Epithelial cell of proximal tubule (primary cell): ENCODE data around the gene PRRT4. TPM values are rescaled to one million over a fixed set of nuclear protein-coding genes. Genes with fewer than 3 reads are reported as not detected.

ENCODE experiments used
- DNase-seq: peaks from one replicate; pipeline ENCODE4 v3.0.0-alpha.2; 2011; ENCODE audit warnings: low read depth
- H3K4me3 ChIP-seq: 2 replicates; pipeline ENCODE4 v1.5.1; 2011; ENCODE audit warnings: low read depth, mild to moderate bottlenecking, low read length
- CTCF ChIP-seq: conservative IDR thresholded peaks from 2 replicates; pipeline ENCODE4 v1.5.1; 2012; ENCODE audit warnings: low read depth, mild to moderate bottlenecking, low read length
- total RNA-seq: library from RNA; depleted of rRNA; stranded (reverse); fragments of >200 nt; gene quantifications from 2 replicates; pipeline ENCODE4 v1.2.3, GENCODE V29; 2015

The PRRT4 gene
- total RNA-seq, 1 donor from 2014 or later: 1.3 TPM

DNA sequence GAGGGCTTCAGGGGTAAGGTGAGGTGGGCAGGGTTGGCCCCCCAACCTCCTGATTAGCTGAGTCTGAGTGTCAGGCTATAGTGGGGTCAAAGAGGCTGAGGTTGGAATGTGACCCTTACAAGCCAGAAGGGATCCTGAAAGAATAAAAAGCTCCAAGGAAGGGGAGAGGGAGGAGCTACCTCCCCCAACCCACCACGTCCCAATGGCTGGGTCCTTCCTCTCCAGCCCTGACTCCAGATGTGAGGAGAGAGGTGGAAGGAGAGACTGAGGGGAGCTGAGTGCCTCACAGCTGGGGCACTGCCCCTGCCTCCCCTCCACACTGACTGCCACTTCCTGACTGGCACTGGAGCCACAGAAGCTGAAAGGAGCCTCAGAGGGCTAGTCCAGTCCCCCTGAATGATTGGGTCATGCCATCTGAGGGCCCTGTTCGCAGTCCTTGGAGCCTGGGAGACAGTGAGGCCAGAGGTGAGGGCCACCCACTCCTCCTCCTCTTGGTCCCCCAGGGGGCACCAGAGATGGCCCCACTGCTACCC lies 27.7 kb upstream of the PRRT4 start:
- H3K4me3 ChIP-seq: no peak overlapping the region
- no peak for TF ChIP-seq CTCF
- no peak for DNase-seq

GRCh38 chr7:128388145-128388485 lies 26.6 kb upstream of the PRRT4 start:
- no peak for DNase-seq
- no peak overlapping the region for H3K4me3 ChIP-seq
- TF ChIP-seq CTCF: no peak

DNA sequence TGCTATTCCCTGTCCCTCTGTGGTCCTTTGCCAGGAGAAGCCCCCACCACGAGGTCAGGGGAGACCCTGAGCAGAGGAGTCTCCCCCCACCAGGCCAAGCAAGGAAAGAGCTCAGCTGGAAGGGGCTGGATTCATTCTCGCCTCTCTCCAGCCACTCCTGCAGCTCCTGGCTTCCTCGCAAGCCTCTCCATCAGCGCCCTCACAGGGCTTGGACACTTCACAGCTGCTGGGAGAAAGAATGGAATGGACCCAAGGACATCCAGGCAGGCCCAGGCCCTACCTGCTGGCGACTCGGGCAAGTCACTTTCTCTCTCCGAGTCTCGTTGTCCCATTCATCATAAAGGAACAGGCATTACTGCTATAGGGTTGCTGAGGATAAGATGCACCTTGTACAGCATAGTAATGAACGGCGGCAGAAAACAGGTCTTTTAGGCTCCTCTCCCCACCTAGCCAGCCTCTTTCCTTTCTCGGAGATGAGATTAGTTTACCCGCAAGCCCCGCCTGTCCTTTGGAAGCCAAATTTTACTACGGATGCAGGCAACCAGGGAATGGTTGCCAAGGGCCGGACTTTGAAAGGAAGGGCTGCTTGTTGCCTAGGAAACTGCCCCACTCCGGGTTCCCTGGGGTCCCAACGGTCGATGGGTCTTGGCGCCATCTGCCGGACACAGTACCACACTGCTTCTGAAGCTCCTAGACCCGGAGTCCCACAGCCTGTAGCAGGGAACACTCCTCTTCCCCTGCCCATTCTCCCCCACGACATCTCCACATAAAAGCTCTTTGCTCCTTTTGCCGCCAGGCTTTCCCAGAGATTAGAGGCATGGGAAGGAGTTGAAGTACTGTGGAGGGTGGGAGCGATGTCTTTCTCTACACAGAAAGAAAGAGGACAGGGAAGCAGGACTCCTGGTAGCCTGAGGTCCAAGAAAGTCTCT lies 26.0 kb upstream of the PRRT4 start:
- no peak for DNase-seq
- TF ChIP-seq CTCF: peak; percentile 92
- H3K4me3 ChIP-seq: no peak overlapping the region

DNA sequence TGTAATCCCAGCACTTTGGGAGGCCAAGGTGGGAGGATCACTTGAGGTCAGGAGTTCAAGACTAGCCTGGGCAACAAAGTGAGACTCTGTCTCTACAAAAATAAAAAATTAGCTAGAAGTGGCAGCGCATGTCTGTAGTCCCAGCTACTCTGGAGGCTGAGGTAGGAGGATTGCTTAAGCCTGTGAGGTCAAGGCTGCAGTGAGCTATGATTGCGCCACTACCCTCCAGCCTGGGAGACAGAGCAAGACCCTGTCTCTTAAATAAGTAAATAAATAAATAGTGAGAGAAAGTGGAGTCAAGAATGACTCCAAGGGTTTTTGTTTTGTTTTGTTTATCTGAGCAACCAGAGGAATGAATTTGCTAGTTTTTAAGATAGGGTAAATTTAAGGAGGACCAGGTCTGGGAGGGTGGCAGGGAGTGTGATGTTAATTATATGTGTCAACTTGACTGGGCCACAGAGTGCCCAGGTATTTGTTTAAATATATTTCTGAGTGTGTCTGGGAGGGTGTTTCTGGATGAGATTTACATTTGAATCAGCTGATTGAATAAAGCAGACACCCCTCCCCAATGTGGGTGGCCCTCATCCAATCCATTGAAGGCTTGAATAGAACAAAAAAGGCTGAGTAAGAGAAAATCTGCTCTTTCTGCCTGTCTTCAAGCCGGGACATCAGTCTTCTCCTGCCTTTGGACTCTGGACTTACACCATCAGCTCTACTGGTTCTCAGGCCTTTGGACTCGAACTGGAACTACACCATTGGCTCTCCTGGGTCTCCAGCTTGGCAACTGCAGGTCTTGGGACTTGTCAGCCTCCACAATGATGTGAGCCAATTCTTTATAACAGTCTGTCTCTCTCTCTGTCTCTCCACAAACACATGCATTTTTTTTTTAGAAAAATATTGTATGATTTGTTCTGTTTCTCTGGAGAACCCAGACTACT lies 24.8 kb upstream of the PRRT4 start:
- no peak for TF ChIP-seq CTCF
- DNase-seq: no peak
- H3K4me3 ChIP-seq: no peak overlapping the region

GRCh38 chr7:128384726-128385125 lies 23.2 kb upstream of the PRRT4 start:
- no peak overlapping the region for H3K4me3 ChIP-seq
- DNase-seq: no peak
- TF ChIP-seq CTCF: no peak

GRCh38 chr7:128383776-128384175 lies 22.3 kb upstream of the PRRT4 start:
- H3K4me3 ChIP-seq: no peak overlapping the region
- no peak for DNase-seq
- no peak for TF ChIP-seq CTCF
